Activated CD4-positive, alpha-beta T cell treated with anti-CD3 and anti-CD28 coated beads for 36 hours (primary cell): ENCODE results near the gene CAPN12. TPM values are rescaled to one million over a fixed set of nuclear protein-coding genes. Genes with fewer than 3 reads are reported as not detected.

Source experiments
- ATAC-seq: fragments of 200-7000 bp; cut with Tn5 transposase; one replicate; pipeline ENCODE4 v1.10.0; 2021; ENCODE audit warnings: mild to moderate bottlenecking, moderate library complexity
- CTCF ChIA-PET: fragments of 350-600 bp; sonication (Branson Sonifier 250); formaldehyde crosslinking; loops from one replicate; lab custom pipeline; 2021; ENCODE audit warnings: antibody characterized with exemption; lab: Charles Lee
- POLR2A ChIA-PET: fragments of 350-600 bp; sonication (Branson Sonifier 250); formaldehyde crosslinking; loops from one replicate; lab custom pipeline; 2021; ENCODE audit warnings: antibody characterized with exemption, inconsistent platforms; lab: Charles Lee
- DNase-seq: peaks from one replicate; pipeline ENCODE4 v3.0.0-alpha.2; 2020
- H3K27ac Mint-ChIP-seq: one replicate; pipeline ENCODE4 v1.8.0; 2021; ENCODE audit warnings: mixed read lengths
- H3K27me3 Mint-ChIP-seq: one replicate; pipeline ENCODE4 v1.8.0; 2021; ENCODE audit warnings: mixed read lengths
- H3K36me3 Mint-ChIP-seq: one replicate; pipeline ENCODE4 v1.8.0; 2021; ENCODE audit warnings: low read depth, mixed read lengths
- H3K4me1 Mint-ChIP-seq: one replicate; pipeline ENCODE4 v1.8.0; 2021; ENCODE audit warnings: mixed read lengths
- H3K4me3 Mint-ChIP-seq: one replicate; pipeline ENCODE4 v1.8.0; 2021; ENCODE audit warnings: mild to moderate bottlenecking, moderate library complexity, mixed read lengths
- H3K9me3 Mint-ChIP-seq: one replicate; pipeline ENCODE4 v1.8.0; 2021; ENCODE audit warnings: low read depth, mixed read lengths
- intact Hi-C, 2 experiments: fragments of 100-400 bp; cut with DNase I in 1 of 2; cut with micrococcal nuclease in 1 of 2; formaldehyde crosslinking; loops; one replicate each; pipeline versions ENCODE4 v1.14.2 to v1.15.1; 2022 to 2024; cut with DNase I, micrococcal nuclease
- total RNA-seq, 2 experiments: library from RNA; stranded (reverse); gene quantifications; one replicate each; pipeline ENCODE4 v1.2.3, GENCODE V29; 2021

Gene CAPN12
- total RNA-seq, 2 experiments from 2014 or later, result 4.4 to 4.9 TPM

DNA sequence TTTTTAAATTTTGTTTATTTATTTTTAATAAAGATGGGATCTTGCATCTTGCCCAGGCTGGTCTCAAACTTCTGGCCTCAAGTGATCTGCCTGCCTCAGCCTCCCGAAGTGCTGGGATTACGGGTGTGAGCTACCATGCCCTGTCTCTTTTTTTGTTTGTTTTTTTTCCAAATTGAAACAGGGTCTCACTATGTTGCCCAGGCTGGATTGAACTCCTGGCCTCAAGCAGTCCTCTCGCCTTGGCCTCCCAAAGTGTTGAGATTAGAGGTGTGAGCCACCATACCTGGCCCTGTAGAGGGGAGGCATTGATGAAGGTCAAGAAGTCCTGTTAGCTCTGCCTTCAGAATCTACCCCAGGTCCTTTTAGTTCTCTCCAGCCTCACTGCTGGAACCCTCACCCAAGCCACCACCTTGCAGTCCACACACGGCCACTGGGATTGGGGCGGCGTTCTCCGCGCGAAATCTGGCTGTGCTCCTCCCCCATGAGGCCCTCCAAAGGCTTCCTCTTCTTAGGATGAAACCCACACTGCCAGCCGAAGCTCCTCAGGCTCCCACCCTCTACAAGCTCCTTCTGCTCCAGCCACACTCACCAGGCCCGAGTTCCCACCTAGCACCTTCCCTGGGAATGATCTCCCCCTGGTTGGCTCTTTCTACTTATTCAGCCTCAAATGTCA, 61.9 kb downstream of the CAPN12 start:
- ChIA-PET CTCF (interaction anchor here (0.5 to 1.2 kb wide), 6 partner anchors 30 to 303 kb away, joined by 3 to 4 read pairs (median 3); no protein-coding TSS in a partner anchor), POLR2A (interaction anchor here (0.6 kb wide), 1 partner anchor 719 kb away, joined by 3 read pairs; no protein-coding TSS in a partner anchor)
- Mint-ChIP-seq H3K4me1 (peaks cover 81% of the 10 kb centered on the region), H3K9me3 (no peaks in the 10 kb centered on the region), H3K27ac (no peak overlapping the region), H3K36me3 (peaks cover 16% of the 10 kb centered on the region), H3K27me3 (no peaks in the 10 kb centered on the region), H3K4me3 (no peak overlapping the region)
- intact Hi-C loops, result loop anchor here in 1 of 2 experiments (5.0 kb wide), 1 partner anchor 35 kb away; the partner anchor contains the start of gene ACTN4
- DNase-seq (no peak), ATAC-seq (no peak)

Other genes with a start within 250 kb of the CAPN12 start
- gene MAP4K1, start 126.5 kb downstream of the CAPN12 start, total RNA-seq, result 100 to 1,000 TPM; 195 to 198 TPM
- 100 to 1,000 TPM; 269 to 297 TPM for gene EIF3K, start 125.3 kb downstream of the CAPN12 start, total RNA-seq
- 100 to 1,000 TPM; 181 to 182 TPM for gene ACTN4, start 96.8 kb downstream of the CAPN12 start, total RNA-seq
- not detected for gene LGALS7, start 29.0 kb upstream of the CAPN12 start, total RNA-seq
- not detected for gene LGALS7B, start 44.7 kb upstream of the CAPN12 start, total RNA-seq
- 1 to 10 TPM in 1 of 2 experiments, under 1 TPM in 1; 0.59 to 1.1 TPM for gene LGALS4, start 68.5 kb upstream of the CAPN12 start, total RNA-seq
- gene ECH1, start 87.3 kb upstream of the CAPN12 start, total RNA-seq, result 100 to 1,000 TPM; 114 to 154 TPM
- gene HNRNPL, start 105.5 kb upstream of the CAPN12 start, total RNA-seq, result 100 to 1,000 TPM; 714 to 722 TPM
- gene RINL, start 133.8 kb upstream of the CAPN12 start, total RNA-seq, result 10 to 100 TPM; 85.8 to 90.3 TPM
- 10 to 100 TPM; 17.8 to 23.1 TPM for gene SIRT2, start 155.1 kb upstream of the CAPN12 start, total RNA-seq
- 10 to 100 TPM; 49.4 to 52.5 TPM for gene NFKBIB, start 155.5 kb upstream of the CAPN12 start, total RNA-seq
- under 1 TPM; 0.34 to 0.54 TPM for gene CCER2, start 167.7 kb upstream of the CAPN12 start, total RNA-seq
- 10 to 100 TPM; 36.7 to 39.4 TPM for gene SARS2, start 186.3 kb upstream of the CAPN12 start, total RNA-seq
- gene MRPS12, start 186.5 kb upstream of the CAPN12 start, total RNA-seq, result 10 to 100 TPM; 62.4 to 76.0 TPM
- gene FBXO17, start 231.3 kb upstream of the CAPN12 start, total RNA-seq, result not detected